A549 (cell line): ENCODE data around the gene VPS13D. TPM values are rescaled to one million over a fixed set of nuclear protein-coding genes. Genes with fewer than 3 reads are reported as not detected.

Experiments
- ATAC-seq, 2 experiments: fragments of 200-7000 bp in 1 of 2; fragments of >200 bp in 1 of 2; cut with Nextera tagmentation in 1 of 2; cut with Tn5 transposase in 1 of 2; 3 replicates each; pipeline versions ENCODE4 v1.8.0 to v1.9.1; 2018 to 2020; ENCODE audit warnings: mild to moderate bottlenecking in 1 of 2, moderate library complexity in 1 of 2
- CTCF ChIA-PET: fragments of 300-600 bp; sonication (Branson Sonifier 250); formaldehyde crosslinking; extraction: SDS; loops from one replicate; lab custom pipeline; 2021; ENCODE audit warnings: antibody characterized with exemption, inconsistent platforms; lab: Yijun Ruan, JAX
- POLR2A ChIA-PET: fragments of 350-600 bp; formaldehyde crosslinking; extraction: SDS; loops from one replicate; lab custom pipeline; 2021; ENCODE audit warnings: antibody characterized with exemption, inconsistent platforms; lab: Yijun Ruan, JAX
- DNase-seq, 2 experiments: peaks; one replicate each; pipeline versions ENCODE4 v3.0.0 to v3.0.0-alpha.2; 2011 to 2016; ENCODE audit warnings: low read depth in 1 of 2, low spot score in 1 of 2
- FAIRE-seq: peaks from 2 replicates; lab custom pipeline; 2011; peaks lifted over from hg19 to GRCh38; lab: Jason Lieb, UNC
- H3K27ac ChIP-seq, 2 experiments: fragments of >200 bp; sonication (Bioruptor Twin); formaldehyde crosslinking; 3 replicates each; pipeline ENCODE4 v1.5.1; 2016 to 2017
- H3K4me1 ChIP-seq: fragments of >200 bp; sonication (Bioruptor Twin); formaldehyde crosslinking; 3 replicates; pipeline ENCODE4 v1.6.1; 2016
- H3K4me2 ChIP-seq: fragments of >200 bp; sonication (Bioruptor Twin); formaldehyde crosslinking; 3 replicates; pipeline ENCODE4 v1.6.1; 2016
- H3K4me3 ChIP-seq: fragments of >200 bp; sonication (Bioruptor Twin); formaldehyde crosslinking; 3 replicates; pipeline ENCODE4 v1.5.1; 2016
- H3K9me3 ChIP-seq: fragments of >200 bp; sonication (Bioruptor Twin); formaldehyde crosslinking; 3 replicates; pipeline ENCODE4 v1.6.1; 2016
- CBX2 ChIP-seq: fragments of 200-600 bp; sonication (generic); IDR thresholded peaks from 2 replicates; pipeline ENCODE4 v1.6.1; 2016; ENCODE audit warnings: low read depth, mild to moderate bottlenecking, borderline replicate concordance
- CBX8 ChIP-seq: fragments of 200-600 bp; sonication (generic); IDR thresholded peaks from 2 replicates; pipeline ENCODE4 v1.6.1; 2016
- CHD4 ChIP-seq: fragments of 200-600 bp; sonication (generic); IDR thresholded peaks from 2 replicates; pipeline ENCODE4 v1.6.1; 2016; ENCODE audit warnings: antibody characterized with exemption, mild to moderate bottlenecking, borderline replicate concordance
- E2F6 ChIP-seq: IDR thresholded peaks from 2 replicates; pipeline ENCODE4 v1.6.1; 2012; ENCODE audit warnings: low read depth, borderline replicate concordance
- EP300 ChIP-seq, 2 experiments: fragments of >200 bp; sonication (Bioruptor Twin); formaldehyde crosslinking; IDR thresholded peaks; 2 replicates in 1 of 2; 3 replicates in 1 of 2; pipeline ENCODE4 v1.6.1; 2016 to 2017
- FOSB ChIP-seq: fragments of 250-450 bp; sonication (Bioruptor Pico); IDR thresholded peaks from 2 replicates; pipeline ENCODE4 v1.5.0; 2020; ENCODE audit warnings: mild to moderate bottlenecking, moderate library complexity
- FOSL2 ChIP-seq, 2 experiments: fragments of 450-650 bp in 1 of 2; fragments of >200 bp in 1 of 2; sonication (Bioruptor Twin) in 1 of 2; formaldehyde crosslinking; IDR thresholded peaks; 2 replicates each; pipeline versions ENCODE4 v1.5.0 to v1.6.1; 2016 to 2020; ENCODE audit warnings: mild to moderate bottlenecking in 1 of 2, moderate library complexity in 1 of 2
- FOXS1 ChIP-seq: fragments of 250-450 bp; sonication (Bioruptor Pico); IDR thresholded peaks from 2 replicates; pipeline ENCODE4 v1.5.0; 2020; ENCODE audit warnings: mild to moderate bottlenecking, moderate library complexity
- HDAC2 ChIP-seq: fragments of 200-600 bp; sonication (generic); IDR thresholded peaks from 2 replicates; pipeline ENCODE4 v1.6.1; 2016
- HES2 ChIP-seq: fragments of >200 bp; sonication (Bioruptor Twin); formaldehyde crosslinking; IDR thresholded peaks from 2 replicates; pipeline ENCODE4 v1.6.1; 2016
- HOXA7 ChIP-seq: fragments of 250-450 bp; sonication (Bioruptor Pico); IDR thresholded peaks from 2 replicates; pipeline ENCODE4 v1.5.0; 2020; ENCODE audit warnings: mild to moderate bottlenecking, moderate library complexity
- HOXB13 ChIP-seq: fragments of 250-450 bp; sonication (Bioruptor Pico); IDR thresholded peaks from 2 replicates; pipeline ENCODE4 v1.5.0; 2020; ENCODE audit warnings: low read depth, mild to moderate bottlenecking, moderate library complexity
- KDM5A ChIP-seq: fragments of 200-600 bp; sonication (generic); IDR thresholded peaks from 2 replicates; pipeline ENCODE4 v1.6.1; 2016; ENCODE audit warnings: antibody characterized with exemption, mild to moderate bottlenecking
- MAFK ChIP-seq: fragments of 450-650 bp; IDR thresholded peaks from 2 replicates; pipeline ENCODE4 v1.6.1; 2014; ENCODE audit not compliant: partially characterized antibody
- MAZ ChIP-seq: fragments of 150-350 bp; IDR thresholded peaks from 2 replicates; pipeline ENCODE4 v1.6.1; 2014; ENCODE audit warnings: antibody characterized with exemption, low read depth, low read length, borderline replicate concordance
- NR3C1 ChIP-seq: fragments of >200 bp; sonication (Bioruptor Twin); formaldehyde crosslinking; IDR thresholded peaks from 3 replicates; pipeline ENCODE4 v1.6.1; 2017
- PBX3 ChIP-seq: IDR thresholded peaks from 2 replicates; pipeline ENCODE4 v1.6.1; 2012
- PHF8 ChIP-seq: fragments of 200-600 bp; sonication (generic); IDR thresholded peaks from 2 replicates; pipeline ENCODE4 v1.6.1; 2016; ENCODE audit warnings: low read depth, mild to moderate bottlenecking, antibody characterized with exemption, moderate library complexity, borderline replicate concordance
- POLR2A ChIP-seq: IDR thresholded peaks from 2 replicates; pipeline ENCODE4 v1.6.1; 2012; ENCODE audit warnings: mild to moderate bottlenecking, low read length
- RCOR1 ChIP-seq: fragments of 150-350 bp; IDR thresholded peaks from 2 replicates; pipeline ENCODE4 v1.6.1; 2014; ENCODE audit warnings: antibody characterized with exemption, low read length, low read depth
- REST ChIP-seq: fragments of 200-600 bp; sonication (generic); IDR thresholded peaks from 2 replicates; pipeline ENCODE4 v1.6.1; 2016; ENCODE audit warnings: antibody characterized with exemption, mild to moderate bottlenecking, moderate library complexity
- SREBF2 ChIP-seq: fragments of 450-650 bp; IDR thresholded peaks from 2 replicates; pipeline ENCODE4 v1.6.1; 2014; ENCODE audit warnings: mild to moderate bottlenecking, moderate library complexity
- USF2 ChIP-seq: fragments of 450-650 bp; IDR thresholded peaks from 2 replicates; pipeline ENCODE4 v1.6.1; 2014; ENCODE audit warnings: antibody characterized with exemption
- ZNF302 ChIP-seq: fragments of 250-450 bp; sonication (Bioruptor Pico); IDR thresholded peaks from 2 replicates; pipeline ENCODE4 v1.9.0; 2021; ENCODE audit warnings: inconsistent platforms, mild to moderate bottlenecking, moderate library complexity
- ZSCAN20 ChIP-seq: fragments of 250-450 bp; sonication (Bioruptor Pico); IDR thresholded peaks from 2 replicates; pipeline ENCODE4 v1.8.0; 2022; ENCODE audit warnings: mild to moderate bottlenecking, moderate library complexity
- WGBS: methylation state at CpG from one replicate; pipeline ENCODE4 v1.1.6; 2017; ENCODE audit errors: missing lambda C conversion rate; 5-methylcytosine and 5-hydroxymethylcytosine counted together
- polyA plus RNA-seq, 4 experiments: library from polyadenylated mRNA; depleted of rRNA in 3 of 4; stranded (reverse); fragments of >200 nt; fragmentation: RNase III in 1 of 4; extraction: RNeasy Plus Mini Kit Qiagen cat#74134 plus additional on column Dnase treatment in 1 of 4; gene quantifications; 2 replicates in 3 of 4; 3 replicates in 1 of 4; pipeline ENCODE4 v1.2.3, GENCODE V29; 2011 to 2017
- TF ChIP-seq, protein P1 (sequence below): fragments of >200 bp; sonication (Bioruptor Twin); formaldehyde crosslinking; IDR thresholded peaks from 3 replicates; pipeline ENCODE4 v1.5.1; 2016

The VPS13D gene
- polyA plus RNA-seq, 2 of the 4 experiments (the other 2 are of a cell fraction), result 5.4 to 15.9 TPM

DNA sequence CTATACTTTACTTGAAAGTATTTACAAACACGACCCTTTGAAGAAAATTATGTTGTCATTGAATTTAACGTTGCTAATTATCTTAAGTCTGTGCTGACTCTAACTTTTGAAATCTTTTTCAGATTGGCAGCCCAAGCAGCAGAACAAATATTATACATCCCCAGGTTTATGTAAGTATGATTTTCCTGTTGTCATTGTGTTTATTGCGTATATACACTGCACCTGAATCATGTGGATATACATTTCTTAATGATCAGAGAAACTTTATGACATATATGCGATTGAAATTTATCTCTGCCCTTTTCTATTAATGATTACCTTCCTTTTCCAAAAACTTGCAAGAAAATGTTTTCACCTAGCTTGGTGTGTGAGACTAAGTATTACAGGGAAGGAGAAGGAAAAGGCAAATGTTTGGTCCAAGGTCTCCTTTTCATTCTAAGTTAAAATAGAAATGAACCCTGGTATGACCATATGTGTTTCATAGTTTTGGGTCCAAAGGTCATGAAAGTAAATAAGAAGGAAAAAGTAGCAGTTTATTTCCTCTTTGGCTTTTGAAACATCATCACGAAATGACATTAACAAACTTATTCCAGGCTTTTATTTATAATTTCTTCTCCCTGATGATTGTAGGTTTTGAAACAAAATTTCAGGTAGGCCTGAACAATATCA lies 116.8 kb downstream of the VPS13D start (continued):
- TF ChIP-seq, protein P1, sequence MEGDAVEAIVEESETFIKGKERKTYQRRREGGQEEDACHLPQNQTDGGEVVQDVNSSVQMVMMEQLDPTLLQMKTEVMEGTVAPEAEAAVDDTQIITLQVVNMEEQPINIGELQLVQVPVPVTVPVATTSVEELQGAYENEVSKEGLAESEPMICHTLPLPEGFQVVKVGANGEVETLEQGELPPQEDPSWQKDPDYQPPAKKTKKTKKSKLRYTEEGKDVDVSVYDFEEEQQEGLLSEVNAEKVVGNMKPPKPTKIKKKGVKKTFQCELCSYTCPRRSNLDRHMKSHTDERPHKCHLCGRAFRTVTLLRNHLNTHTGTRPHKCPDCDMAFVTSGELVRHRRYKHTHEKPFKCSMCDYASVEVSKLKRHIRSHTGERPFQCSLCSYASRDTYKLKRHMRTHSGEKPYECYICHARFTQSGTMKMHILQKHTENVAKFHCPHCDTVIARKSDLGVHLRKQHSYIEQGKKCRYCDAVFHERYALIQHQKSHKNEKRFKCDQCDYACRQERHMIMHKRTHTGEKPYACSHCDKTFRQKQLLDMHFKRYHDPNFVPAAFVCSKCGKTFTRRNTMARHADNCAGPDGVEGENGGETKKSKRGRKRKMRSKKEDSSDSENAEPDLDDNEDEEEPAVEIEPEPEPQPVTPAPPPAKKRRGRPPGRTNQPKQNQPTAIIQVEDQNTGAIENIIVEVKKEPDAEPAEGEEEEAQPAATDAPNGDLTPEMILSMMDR, result no peak
- TF ChIP-seq FOSL2 (IDR thresholded peaks at IDR 0.05) (no peak), FOSL2 (CRISPR knock-in tag; IDR thresholded peaks at IDR 0.05) (no peak), HDAC2 (no peak), KDM5A (no peak), HOXA7 (CRISPR knock-in tag) (no peak), HES2 (no peak), MAFK (no peak), E2F6 (no peak)

- TF ChIP-seq PHF8 (no peak), HDAC2 (no peak), ZSCAN20 (CRISPR knock-in tag) (no peak), RCOR1 (no peak), CBX8 (no peak), EP300 (IDR thresholded peaks at IDR 0.05) (no peak), CBX2 (no peak), MAZ (no peak), SREBF2 (no peak), PBX3 (no peak), USF2 (no peak), NR3C1 (no peak), FOXS1 (CRISPR knock-in tag) (no peak), FOSB (CRISPR knock-in tag) (no peak), REST (no peak), POLR2A (no peak), ZNF302 (CRISPR knock-in tag) (no peak), HOXB13 (CRISPR knock-in tag) (no peak), CHD4 (no peak)
- TF ChIP-seq, all 56 proteins: peak for 0
- H3K4me3 ChIP-seq, result no peak overlapping the region
- H3K4me2 ChIP-seq, result no peak overlapping the region
- WGBS, result 97% methylated on average over 1 of the region's 1 CpG
- CTCF ChIA-PET, result no interaction called here
- no peak for ATAC-seq
- H3K27ac ChIP-seq, result no peak overlapping the region
- DNase-seq, result no peak
- H3K9me3 ChIP-seq, result no peaks in the 10 kb centered on the region
- no peak for FAIRE-seq
- POLR2A ChIA-PET, result no interaction called here
- H3K4me1 ChIP-seq, result peaks cover 31% of the 10 kb centered on the region
Observed at GRCh38 chr1:12348113-12348512, 118.3 kb downstream of the VPS13D start.
